H9 (cell line): Measurements from ENCODE around the gene GNPAT. TPM values are rescaled to one million over a fixed set of nuclear protein-coding genes. Genes with fewer than 3 reads are reported as not detected.

Source experiments
- DNase-seq: peaks from one replicate; pipeline ENCODE4 v3.0.0-alpha.2; 2017
- H2AFZ ChIP-seq: one replicate; pipeline ENCODE4 v1.6.1; 2013; ENCODE audit warnings: mild to moderate bottlenecking, low read length, control low read depth, moderate library complexity
- H2AK5ac ChIP-seq: 2 replicates; pipeline ENCODE4 v1.6.1; 2013; ENCODE audit warnings: low read length, control low read depth, mixed read lengths; ENCODE audit not compliant: insufficient read length
- H2BK120ac ChIP-seq: one replicate; pipeline ENCODE4 v1.6.1; 2013; ENCODE audit warnings: low read depth, mild to moderate bottlenecking, low read length, control low read depth, inconsistent platforms; ENCODE audit not compliant: poor library complexity, severe bottlenecking
- H2BK12ac ChIP-seq: 2 replicates; pipeline ENCODE4 v1.6.1; 2013; ENCODE audit warnings: low read length, control low read depth, mixed read lengths, low read depth; ENCODE audit not compliant: insufficient read length
- H2BK15ac ChIP-seq: 2 replicates; pipeline ENCODE4 v1.6.1; 2013; ENCODE audit warnings: low read depth, low read length, control low read depth
- H2BK20ac ChIP-seq: one replicate; pipeline ENCODE4 v1.6.1; 2013; ENCODE audit warnings: low read depth, mild to moderate bottlenecking, low read length, control low read depth, inconsistent platforms; ENCODE audit not compliant: poor library complexity, severe bottlenecking
- H2BK5ac ChIP-seq: 2 replicates; pipeline ENCODE4 v1.6.1; 2013; ENCODE audit warnings: low read length, control low read depth, mixed read lengths; ENCODE audit not compliant: insufficient read length
- H3K14ac ChIP-seq: 2 replicates; pipeline ENCODE4 v1.6.1; 2013; ENCODE audit warnings: low read length, control low read depth; ENCODE audit not compliant: insufficient read depth
- H3K18ac ChIP-seq: 2 replicates; pipeline ENCODE4 v1.6.1; 2013; ENCODE audit warnings: low read depth, mild to moderate bottlenecking, mixed read lengths, low read length, control low read depth; ENCODE audit not compliant: insufficient read length
- H3K23ac ChIP-seq: 2 replicates; pipeline ENCODE4 v1.6.1; 2013; ENCODE audit warnings: low read length, control low read depth, mixed read lengths, low read depth; ENCODE audit not compliant: insufficient read length
- H3K23me2 ChIP-seq: 2 replicates; pipeline ENCODE4 v1.6.1; 2013; ENCODE audit warnings: low read depth, mild to moderate bottlenecking, mixed read lengths, low read length, control low read depth; ENCODE audit not compliant: insufficient read length, poor library complexity, severe bottlenecking
- H3K27ac ChIP-seq: 2 replicates; pipeline ENCODE4 v1.5.1; 2013; ENCODE audit warnings: low read length, control low read depth, mixed read lengths, low read depth; ENCODE audit not compliant: insufficient read length
- H3K27me3 ChIP-seq: 2 replicates; pipeline ENCODE4 v1.6.1; 2013; ENCODE audit warnings: low read length, control low read depth, inconsistent platforms; ENCODE audit not compliant: insufficient read depth
- H3K4ac ChIP-seq: 2 replicates; pipeline ENCODE4 v1.6.1; 2013; ENCODE audit warnings: low read depth, mild to moderate bottlenecking, control low read depth, inconsistent platforms, low read length, moderate library complexity
- H3K4me1 ChIP-seq: 2 replicates; pipeline ENCODE4 v1.6.1; 2013; ENCODE audit warnings: low read length, control low read depth, inconsistent platforms; ENCODE audit not compliant: insufficient read depth
- H3K4me2 ChIP-seq: 2 replicates; pipeline ENCODE4 v1.6.1; 2013; ENCODE audit warnings: low read length, control low read depth, mixed read lengths; ENCODE audit not compliant: insufficient read length, insufficient read depth
- H3K56ac ChIP-seq: 2 replicates; pipeline ENCODE4 v1.6.1; 2013; ENCODE audit warnings: low read depth, mild to moderate bottlenecking, mixed read lengths, low read length, control low read depth; ENCODE audit not compliant: insufficient read length
- H3K79me1 ChIP-seq: 2 replicates; pipeline ENCODE4 v1.6.1; 2013; ENCODE audit warnings: low read depth, mild to moderate bottlenecking, moderate library complexity, low read length, control low read depth, inconsistent platforms; ENCODE audit not compliant: insufficient read depth, poor library complexity, severe bottlenecking
- H3K79me2 ChIP-seq: 2 replicates; pipeline ENCODE4 v1.6.1; 2013; ENCODE audit warnings: low read length, control low read depth, inconsistent platforms; ENCODE audit not compliant: insufficient read depth
- H3K9ac ChIP-seq: 2 replicates; pipeline ENCODE4 v1.6.1; 2013; ENCODE audit warnings: low read length, control low read depth, mixed read lengths; ENCODE audit not compliant: insufficient read length; ENCODE audit errors: extremely low read depth
- H3K9me3 ChIP-seq: one replicate; pipeline ENCODE4 v1.6.1; 2013; ENCODE audit warnings: low read depth, low read length, inconsistent platforms; ENCODE audit not compliant: control insufficient read depth
- H3T11ph ChIP-seq: one replicate; pipeline ENCODE4 v1.6.1; 2013; ENCODE audit warnings: mild to moderate bottlenecking, low read length, control low read depth, inconsistent platforms
- H4K20me1 ChIP-seq: one replicate; pipeline ENCODE4 v1.6.1; 2013; ENCODE audit not compliant: control insufficient read depth, insufficient read length, insufficient read depth
- H4K5ac ChIP-seq: 2 replicates; pipeline ENCODE4 v1.6.1; 2013; ENCODE audit warnings: low read depth, mild to moderate bottlenecking, mixed read lengths, low read length, control low read depth; ENCODE audit not compliant: insufficient read length
- H4K8ac ChIP-seq: replicated peaks from 2 replicates; pipeline ENCODE4 v1.6.1; 2013; ENCODE audit warnings: low read length, control low read depth, mixed read lengths, low read depth; ENCODE audit not compliant: insufficient read length
- H4K91ac ChIP-seq: 2 replicates; pipeline ENCODE4 v1.6.1; 2013; ENCODE audit warnings: low read depth, mild to moderate bottlenecking, moderate library complexity, mixed read lengths, low read length, control low read depth; ENCODE audit not compliant: insufficient read length
- H3K27ac Mint-ChIP-seq, 3 experiments: 2 replicates in 2 of 3; 3 replicates in 1 of 3; pipeline ENCODE4 v1.8.0; 2020 to 2021; ENCODE audit warnings: mixed read lengths in 3 of 3, mild to moderate bottlenecking in 1 of 3, moderate library complexity in 1 of 3
- H3K27me3 Mint-ChIP-seq: 2 replicates; pipeline ENCODE4 v1.8.0; 2021; ENCODE audit warnings: low read depth, mild to moderate bottlenecking, moderate library complexity, mixed read lengths
- H3K36me3 Mint-ChIP-seq, 3 experiments: 2 replicates in 2 of 3; 3 replicates in 1 of 3; pipeline ENCODE4 v1.8.0; 2020 to 2021; ENCODE audit warnings: low read depth in 3 of 3, mixed read lengths in 3 of 3; ENCODE audit not compliant: insufficient read depth in 1 of 3
- H3K4me1 Mint-ChIP-seq, 2 experiments: 2 replicates each; pipeline ENCODE4 v1.8.0; 2020; ENCODE audit warnings: mixed read lengths in 2 of 2
- H3K4me3 Mint-ChIP-seq, 2 experiments: 2 replicates in 1 of 2; 3 replicates in 1 of 2; pipeline ENCODE4 v1.8.0; 2020 to 2021; ENCODE audit warnings: mild to moderate bottlenecking in 2 of 2, mixed read lengths in 2 of 2, moderate library complexity in 1 of 2
- H3K9me3 Mint-ChIP-seq, 2 experiments: 2 replicates in 1 of 2; 3 replicates in 1 of 2; pipeline ENCODE4 v1.8.0; 2020; ENCODE audit warnings: mild to moderate bottlenecking in 2 of 2, mixed read lengths in 2 of 2, moderate library complexity in 1 of 2
- WGBS: extraction: QIAGEN DNeasy Blood & Tissue Kit; methylation state at CpG from one replicate; pipeline ENCODE4 v1.1.7; 2013; ENCODE audit warnings: missing lambda C conversion rate, low lambda C conversion rate, mixed read lengths; ENCODE audit not compliant: insufficient read length; ENCODE audit errors: extremely low coverage; 5-methylcytosine and 5-hydroxymethylcytosine counted together
- total RNA-seq: library from RNA; stranded (reverse); gene quantifications from 2 replicates; pipeline ENCODE4 v1.2.1, GENCODE V29; 2021
- TF ChIP-seq, protein P1 (sequence below): fragments of 200-600 bp; sonication (generic); conservative IDR thresholded peaks from 3 replicates; pipeline ENCODE4 v1.8.0; 2021; ENCODE audit warnings: antibody characterized with exemption, mild to moderate bottlenecking

The GNPAT gene
- total RNA-seq, 1 experiment from 2014 or later: 38.1 TPM

GRCh38 chr1:231278100-231278790 lies 37.2 kb downstream of the GNPAT start:
- Histone ChIP-seq H3K4me1 (no peaks in the 10 kb centered on the region), H2BK120ac (no peak overlapping the region), H4K91ac (no peak overlapping the region), H3T11ph (no peak overlapping the region), H3K23ac (no peak overlapping the region), H2BK12ac (no peak overlapping the region), H3K18ac (no peak overlapping the region), H3K23me2 (no peaks in the 10 kb centered on the region), H2AK5ac (no peak overlapping the region), H3K9me3 (no peaks in the 10 kb centered on the region), H3K56ac (no peak overlapping the region), H3K4me2 (no peak overlapping the region), H4K5ac (no peak overlapping the region), H4K20me1 (no peaks in the 10 kb centered on the region), H2AFZ (no peak overlapping the region), H4K8ac (no peak overlapping the region), H3K79me2 (no peaks in the 10 kb centered on the region), H2BK5ac (no peak overlapping the region), H3K9ac (no peak overlapping the region), H2BK20ac (no peak overlapping the region), H3K27me3 (no peaks in the 10 kb centered on the region), H3K4ac (no peak overlapping the region), H3K14ac (no peak overlapping the region), H3K27ac (no peak overlapping the region), H2BK15ac (no peak overlapping the region), H3K79me1 (no peaks in the 10 kb centered on the region)
- H3K4me1 Mint-ChIP-seq: no peaks in the 10 kb centered on the region
- H3K27ac Mint-ChIP-seq: no peak overlapping the region; a peak in 3 of 7 replicates
- DNase-seq: no peak
- H3K4me3 Mint-ChIP-seq: no peak overlapping the region
- no peaks in the 10 kb centered on the region for H3K9me3 Mint-ChIP-seq
- H3K36me3 Mint-ChIP-seq: peaks cover 4 to 31% (median 14%) of the 10 kb centered on the region in 3 experiments; a peak in 6 of 7 replicates
- no CpG with 5 or more reads among the region's 9 CpGs for WGBS
- peaks cover 2% of the 10 kb centered on the region for H3K27me3 Mint-ChIP-seq
- TF ChIP-seq, protein P1, sequence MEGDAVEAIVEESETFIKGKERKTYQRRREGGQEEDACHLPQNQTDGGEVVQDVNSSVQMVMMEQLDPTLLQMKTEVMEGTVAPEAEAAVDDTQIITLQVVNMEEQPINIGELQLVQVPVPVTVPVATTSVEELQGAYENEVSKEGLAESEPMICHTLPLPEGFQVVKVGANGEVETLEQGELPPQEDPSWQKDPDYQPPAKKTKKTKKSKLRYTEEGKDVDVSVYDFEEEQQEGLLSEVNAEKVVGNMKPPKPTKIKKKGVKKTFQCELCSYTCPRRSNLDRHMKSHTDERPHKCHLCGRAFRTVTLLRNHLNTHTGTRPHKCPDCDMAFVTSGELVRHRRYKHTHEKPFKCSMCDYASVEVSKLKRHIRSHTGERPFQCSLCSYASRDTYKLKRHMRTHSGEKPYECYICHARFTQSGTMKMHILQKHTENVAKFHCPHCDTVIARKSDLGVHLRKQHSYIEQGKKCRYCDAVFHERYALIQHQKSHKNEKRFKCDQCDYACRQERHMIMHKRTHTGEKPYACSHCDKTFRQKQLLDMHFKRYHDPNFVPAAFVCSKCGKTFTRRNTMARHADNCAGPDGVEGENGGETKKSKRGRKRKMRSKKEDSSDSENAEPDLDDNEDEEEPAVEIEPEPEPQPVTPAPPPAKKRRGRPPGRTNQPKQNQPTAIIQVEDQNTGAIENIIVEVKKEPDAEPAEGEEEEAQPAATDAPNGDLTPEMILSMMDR: no peak
